Fibroblast of skin of right biceps (primary cell): Measurements from ENCODE around the gene PRND.
"Not testable (repeated sequence)": the region's sequence is repeated elsewhere in the genome, so short reads cannot be mapped to it uniquely, and the experiment has no call there.

ENCODE experiments used
- DNase-seq: peaks from one replicate; pipeline ENCODE4 v3.0.0-alpha.2; 2013

Gene PRND

GRCh38 chr20:4721719-4722118 is at the start of gene PRND:
PRND (plus strand) TSS chr20:4721909; CDS start chr20:4724552, 2,643 bp downstream.
- DNase-seq, result no peak

GRCh38 chr20:4672948-4673347 is 48.8 kb upstream of the PRND start:
- DNase-seq, result no peak

GRCh38 chr20:4673371-4674001 is 48.2 kb upstream of the PRND start:
- no peak for DNase-seq

- no peak for DNase-seq
Measured at GRCh38 chr20:4674672-4675071, 47.0 kb upstream of the PRND start.

GRCh38 chr20:4677846-4678245 is 43.9 kb upstream of the PRND start:
- DNase-seq, result no peak

- DNase-seq, result no peak
Measured at GRCh38 chr20:4681401-4681800, 40.3 kb upstream of the PRND start.

GRCh38 chr20:4681991-4682401 is 39.7 kb upstream of the PRND start:
- DNase-seq, result peak; percentile 55

- DNase-seq, result no peak
Measured at GRCh38 chr20:4682682-4683081, 39.0 kb upstream of the PRND start.

GRCh38 chr20:4683261-4683660 is 38.4 kb upstream of the PRND start:
- no peak for DNase-seq

- DNase-seq, result peak; percentile 24
Measured at GRCh38 chr20:4684837-4685413, 36.8 kb upstream of the PRND start.

GRCh38 chr20:4685923-4686221 is 35.8 kb upstream of the PRND start:
- no peak for DNase-seq

GRCh38 chr20:4688305-4688704 is 33.4 kb upstream of the PRND start:
- DNase-seq, result no peak

- DNase-seq, result no peak
Measured at GRCh38 chr20:4689220-4689619, 32.5 kb upstream of the PRND start.

GRCh38 chr20:4691753-4692152 is 30.0 kb upstream of the PRND start:
- no peak for DNase-seq

- DNase-seq, result no peak
Measured at GRCh38 chr20:4694076-4694475, 27.6 kb upstream of the PRND start.

GRCh38 chr20:4697189-4697830 is 24.4 kb upstream of the PRND start:
- DNase-seq, result no peak

- DNase-seq, result no peak
Measured at GRCh38 chr20:4697831-4698221, 23.9 kb upstream of the PRND start.

GRCh38 chr20:4699216-4699615 is 22.5 kb upstream of the PRND start:
- no peak for DNase-seq

- DNase-seq, result no peak
Measured at GRCh38 chr20:4699957-4700356, 21.8 kb upstream of the PRND start.

- DNase-seq, result no peak
Measured at GRCh38 chr20:4702562-4703280, 19.0 kb upstream of the PRND start.

- DNase-seq, result no peak
Measured at GRCh38 chr20:4703281-4703676, 18.4 kb upstream of the PRND start.

- DNase-seq, result not testable (repeated sequence)
Measured at GRCh38 chr20:4706941-4707340, 14.8 kb upstream of the PRND start.

GRCh38 chr20:4708036-4708435 is 13.7 kb upstream of the PRND start:
- DNase-seq, result no peak

- DNase-seq, result no peak
Measured at GRCh38 chr20:4708856-4709255, 12.9 kb upstream of the PRND start.
